ENCODE data around the gene SNAPC2. TPM values are rescaled to one million over a fixed set of nuclear protein-coding genes. Genes with fewer than 3 reads are reported as not detected.

The SNAPC2 gene
- total and polyA plus RNA-seq, 2 of the 13 experiments (the other 11 are each of a cell fraction or from before 2014, with no cell fraction given) = 10.2 to 12.7 TPM

DNA sequence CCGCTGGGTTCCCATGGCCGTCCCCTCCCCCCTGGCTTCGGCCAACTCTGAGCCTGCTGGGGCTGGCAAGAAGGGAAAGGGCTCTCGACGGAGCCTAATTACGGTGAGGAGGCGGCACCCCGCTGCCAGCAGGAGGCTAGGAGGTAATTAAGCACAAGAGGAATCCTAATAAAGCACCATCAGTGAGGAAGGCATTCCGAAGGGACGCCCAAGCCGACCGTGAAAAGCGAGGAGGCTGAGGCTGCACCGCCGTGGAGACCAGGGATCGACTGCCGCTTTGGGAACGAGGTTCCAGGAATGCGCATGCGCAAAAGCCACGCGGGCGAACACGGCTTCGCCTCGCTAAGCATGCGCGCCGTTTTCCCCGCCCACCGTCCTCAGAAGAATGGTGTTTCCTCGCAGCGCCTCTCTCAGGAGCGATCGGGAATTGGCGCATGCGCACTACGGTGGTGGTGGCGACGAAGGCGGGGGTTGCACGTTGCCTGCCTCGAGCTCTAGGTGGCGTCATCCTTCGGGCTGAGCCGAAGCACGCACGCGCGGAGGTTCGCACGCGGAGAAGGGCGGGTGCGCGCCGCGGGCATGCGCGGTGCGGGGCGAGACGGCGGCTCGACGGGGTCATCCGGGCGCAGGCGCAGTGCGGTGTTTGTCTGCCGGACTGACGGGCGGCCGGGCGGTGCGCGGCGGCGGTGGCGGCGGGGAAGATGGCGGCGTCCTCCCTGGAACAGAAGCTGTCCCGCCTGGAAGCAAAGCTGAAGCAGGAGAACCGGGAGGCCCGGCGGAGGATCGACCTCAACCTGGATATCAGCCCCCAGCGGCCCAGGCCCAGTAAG, 16.7 kb upstream of the SNAPC2 start, which contains the start of gene MAP2K7 (continued):
- TF ChIP-seq ZBTB21 (CRISPR knock-in tag; IDR thresholded peaks at IDR 0.05) = no peak
- TF ChIP-seq CREB1 (IDR thresholded peaks at IDR 0.05) = peak; percentile 76
- no peak for TF ChIP-seq CREB1 (CRISPR knock-in tag; IDR thresholded peaks at IDR 0.05)
- TF ChIP-seq RFX1 (IDR thresholded peaks at IDR 0.05) = no peak
- TF ChIP-seq ZNF562 (CRISPR knock-in tag; IDR thresholded peaks at IDR 0.05; ENCODE audit: borderline replicate concordance) = no peak
- TF ChIP-seq, protein P1, sequence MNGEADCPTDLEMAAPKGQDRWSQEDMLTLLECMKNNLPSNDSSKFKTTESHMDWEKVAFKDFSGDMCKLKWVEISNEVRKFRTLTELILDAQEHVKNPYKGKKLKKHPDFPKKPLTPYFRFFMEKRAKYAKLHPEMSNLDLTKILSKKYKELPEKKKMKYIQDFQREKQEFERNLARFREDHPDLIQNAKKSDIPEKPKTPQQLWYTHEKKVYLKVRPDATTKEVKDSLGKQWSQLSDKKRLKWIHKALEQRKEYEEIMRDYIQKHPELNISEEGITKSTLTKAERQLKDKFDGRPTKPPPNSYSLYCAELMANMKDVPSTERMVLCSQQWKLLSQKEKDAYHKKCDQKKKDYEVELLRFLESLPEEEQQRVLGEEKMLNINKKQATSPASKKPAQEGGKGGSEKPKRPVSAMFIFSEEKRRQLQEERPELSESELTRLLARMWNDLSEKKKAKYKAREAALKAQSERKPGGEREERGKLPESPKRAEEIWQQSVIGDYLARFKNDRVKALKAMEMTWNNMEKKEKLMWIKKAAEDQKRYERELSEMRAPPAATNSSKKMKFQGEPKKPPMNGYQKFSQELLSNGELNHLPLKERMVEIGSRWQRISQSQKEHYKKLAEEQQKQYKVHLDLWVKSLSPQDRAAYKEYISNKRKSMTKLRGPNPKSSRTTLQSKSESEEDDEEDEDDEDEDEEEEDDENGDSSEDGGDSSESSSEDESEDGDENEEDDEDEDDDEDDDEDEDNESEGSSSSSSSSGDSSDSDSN (CRISPR knock-in tag; IDR thresholded peaks at IDR 0.05) = peak; percentile 36; the same call in 1 of the 2 replicates
- TF ChIP-seq, protein P2, sequence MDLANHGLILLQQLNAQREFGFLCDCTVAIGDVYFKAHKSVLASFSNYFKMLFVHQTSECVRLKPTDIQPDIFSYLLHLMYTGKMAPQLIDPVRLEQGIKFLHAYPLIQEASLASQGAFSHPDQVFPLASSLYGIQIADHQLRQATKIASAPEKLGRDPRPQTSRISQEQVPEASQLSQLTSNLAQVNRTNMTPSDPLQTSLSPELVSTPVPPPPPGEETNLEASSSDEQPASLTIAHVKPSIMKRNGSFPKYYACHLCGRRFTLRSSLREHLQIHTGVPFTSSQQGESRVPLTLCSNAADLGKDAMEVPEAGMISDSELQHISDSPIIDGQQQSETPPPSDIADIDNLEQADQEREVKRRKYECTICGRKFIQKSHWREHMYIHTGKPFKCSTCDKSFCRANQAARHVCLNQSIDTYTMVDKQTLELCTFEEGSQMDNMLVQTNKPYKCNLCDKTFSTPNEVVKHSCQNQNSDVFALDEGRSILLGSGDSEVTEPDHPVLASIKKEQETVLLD (CRISPR knock-in tag; IDR thresholded peaks at IDR 0.05; ENCODE audit: low read depth) = peak; percentile 58
- TF ChIP-seq POLR2A (IDR thresholded peaks at IDR 0.05; ENCODE audit: insufficient read depth in 1 of 2, low read depth in 2 of 2, low read length in 2 of 2) = peak; percentile 88 to 99
- TF ChIP-seq PAF1 (CRISPR knock-in tag; IDR thresholded peaks at IDR 0.05) = no peak
- no peak for TF ChIP-seq SRY (CRISPR knock-in tag; IDR thresholded peaks at IDR 0.05)
- TF ChIP-seq JDP2 (CRISPR knock-in tag; IDR thresholded peaks at IDR 0.05; ENCODE audit: borderline replicate concordance) = no peak; the same call in 1 of the 2 replicates
- TF ChIP-seq, protein P3, sequence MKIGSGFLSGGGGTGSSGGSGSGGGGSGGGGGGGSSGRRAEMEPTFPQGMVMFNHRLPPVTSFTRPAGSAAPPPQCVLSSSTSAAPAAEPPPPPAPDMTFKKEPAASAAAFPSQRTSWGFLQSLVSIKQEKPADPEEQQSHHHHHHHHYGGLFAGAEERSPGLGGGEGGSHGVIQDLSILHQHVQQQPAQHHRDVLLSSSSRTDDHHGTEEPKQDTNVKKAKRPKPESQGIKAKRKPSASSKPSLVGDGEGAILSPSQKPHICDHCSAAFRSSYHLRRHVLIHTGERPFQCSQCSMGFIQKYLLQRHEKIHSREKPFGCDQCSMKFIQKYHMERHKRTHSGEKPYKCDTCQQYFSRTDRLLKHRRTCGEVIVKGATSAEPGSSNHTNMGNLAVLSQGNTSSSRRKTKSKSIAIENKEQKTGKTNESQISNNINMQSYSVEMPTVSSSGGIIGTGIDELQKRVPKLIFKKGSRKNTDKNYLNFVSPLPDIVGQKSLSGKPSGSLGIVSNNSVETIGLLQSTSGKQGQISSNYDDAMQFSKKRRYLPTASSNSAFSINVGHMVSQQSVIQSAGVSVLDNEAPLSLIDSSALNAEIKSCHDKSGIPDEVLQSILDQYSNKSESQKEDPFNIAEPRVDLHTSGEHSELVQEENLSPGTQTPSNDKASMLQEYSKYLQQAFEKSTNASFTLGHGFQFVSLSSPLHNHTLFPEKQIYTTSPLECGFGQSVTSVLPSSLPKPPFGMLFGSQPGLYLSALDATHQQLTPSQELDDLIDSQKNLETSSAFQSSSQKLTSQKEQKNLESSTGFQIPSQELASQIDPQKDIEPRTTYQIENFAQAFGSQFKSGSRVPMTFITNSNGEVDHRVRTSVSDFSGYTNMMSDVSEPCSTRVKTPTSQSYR (CRISPR knock-in tag; IDR thresholded peaks at IDR 0.05; ENCODE audit: borderline replicate concordance) = peak; percentile 93
- peak; percentile 85 for TF ChIP-seq ZNF792 (CRISPR knock-in tag; IDR thresholded peaks at IDR 0.05)
- TF ChIP-seq, protein P4, sequence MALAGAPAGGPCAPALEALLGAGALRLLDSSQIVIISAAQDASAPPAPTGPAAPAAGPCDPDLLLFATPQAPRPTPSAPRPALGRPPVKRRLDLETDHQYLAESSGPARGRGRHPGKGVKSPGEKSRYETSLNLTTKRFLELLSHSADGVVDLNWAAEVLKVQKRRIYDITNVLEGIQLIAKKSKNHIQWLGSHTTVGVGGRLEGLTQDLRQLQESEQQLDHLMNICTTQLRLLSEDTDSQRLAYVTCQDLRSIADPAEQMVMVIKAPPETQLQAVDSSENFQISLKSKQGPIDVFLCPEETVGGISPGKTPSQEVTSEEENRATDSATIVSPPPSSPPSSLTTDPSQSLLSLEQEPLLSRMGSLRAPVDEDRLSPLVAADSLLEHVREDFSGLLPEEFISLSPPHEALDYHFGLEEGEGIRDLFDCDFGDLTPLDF (CRISPR knock-in tag; IDR thresholded peaks at IDR 0.05) = no peak
- no peak for TF ChIP-seq NFIB (CRISPR knock-in tag; IDR thresholded peaks at IDR 0.05; ENCODE audit: borderline replicate concordance)
- TF ChIP-seq NR2F6 (IDR thresholded peaks at IDR 0.05) = peak; percentile 88; the same call in 1 of the 2 replicates
- TF ChIP-seq NR2F6 (CRISPR knock-in tag; IDR thresholded peaks at IDR 0.05) = peak; percentile 82; the same call in 1 of the 2 replicates
- TF ChIP-seq, protein P5, sequence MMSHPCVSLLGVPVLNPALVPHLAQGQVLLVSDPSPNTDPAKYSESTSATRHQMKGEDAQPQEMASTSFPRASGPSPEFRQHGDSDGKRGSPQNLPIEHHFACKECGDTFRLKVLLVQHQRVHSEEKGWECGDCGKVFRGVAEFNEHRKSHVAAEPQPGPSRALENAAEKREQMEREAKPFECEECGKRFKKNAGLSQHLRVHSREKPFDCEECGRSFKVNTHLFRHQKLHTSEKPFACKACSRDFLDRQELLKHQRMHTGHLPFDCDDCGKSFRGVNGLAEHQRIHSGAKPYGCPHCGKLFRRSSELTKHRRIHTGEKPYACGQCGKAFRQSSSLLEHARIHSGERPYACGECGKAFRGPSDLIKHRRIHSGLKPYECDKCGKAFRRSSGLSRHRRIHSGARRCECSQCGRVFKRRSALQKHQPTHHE (CRISPR knock-in tag; IDR thresholded peaks at IDR 0.05; ENCODE audit: borderline replicate concordance) = peak; percentile 74; the same call in 1 of the 2 replicates
- TF ChIP-seq ZNF747 (CRISPR knock-in tag; IDR thresholded peaks at IDR 0.05; ENCODE audit: borderline replicate concordance) = peak; percentile 88; the same call in 1 of the 2 replicates
- TF ChIP-seq ZNF121 (CRISPR knock-in tag; IDR thresholded peaks at IDR 0.05) = peak; percentile 51; the same call in 1 of the 2 replicates
- TF ChIP-seq SSRP1 (CRISPR knock-in tag; IDR thresholded peaks at IDR 0.05) = 0 out of 2 replicates have a peak, but pooled peaks have one; percentile 39
- peak; percentile 93 for TF ChIP-seq ZC3H13 (CRISPR knock-in tag; IDR thresholded peaks at IDR 0.05)
- TF ChIP-seq ONECUT2 (CRISPR knock-in tag; IDR thresholded peaks at IDR 0.05) = no peak
